Ascending aorta (tissue), 2 donors: ENCODE data around the gene CDK11A. TPM values are rescaled to one million over a fixed set of nuclear protein-coding genes. Genes with fewer than 3 reads are reported as not detected.
"Not testable (repeated sequence)": the region's sequence is repeated elsewhere in the genome, so short reads cannot be mapped to it uniquely, and the experiment has no call there.

Experiments used
- DNase-seq, 2 donors: peaks; one replicate each; pipeline ENCODE4 v3.0.0-alpha.2; 2019; ENCODE audit warnings: low spot score in 2 of 2
- H3K27ac ChIP-seq, 2 donors: fragments of 200-600 bp; sonication (generic); one replicate each; pipeline ENCODE4 v1.5.1; 2016 to 2017; ENCODE audit warnings: mild to moderate bottlenecking in 1 of 2
- H3K27me3 ChIP-seq: fragments of 200-600 bp; sonication (generic); one replicate; pipeline ENCODE4 v1.5.1; 2017
- H3K36me3 ChIP-seq, 2 donors: fragments of 200-600 bp; sonication (generic); one replicate each; pipeline ENCODE4 v1.5.1; 2016
- H3K4me1 ChIP-seq, 2 donors: fragments of 200-600 bp; sonication (generic); one replicate each; pipeline ENCODE4 v1.5.1; 2016 to 2017; ENCODE audit warnings: mild to moderate bottlenecking in 1 of 2
- H3K4me3 ChIP-seq, 2 donors: fragments of 200-600 bp; sonication (generic); one replicate each; pipeline ENCODE4 v1.5.1; 2016 to 2017; ENCODE audit warnings: mild to moderate bottlenecking in 1 of 2
- H3K9me3 ChIP-seq, 2 donors: fragments of 200-600 bp; sonication (generic); one replicate each; pipeline ENCODE4 v1.5.1; 2016
- CTCF ChIP-seq, 3 experiments: fragments of 200-600 bp in 2 of 3; fragments of 450-650 bp in 1 of 3; sonication (generic) in 2 of 3; IDR thresholded peaks; one replicate each; pipeline ENCODE4 v1.5.1; 2016 to 2019; ENCODE audit warnings: antibody characterized with exemption in 3 of 3, mild to moderate bottlenecking in 1 of 3, moderate library complexity in 1 of 3
- intact Hi-C: fragments of 100-400 bp; cut with DNase I; formaldehyde crosslinking; loops from one replicate; pipeline ENCODE4 v1.15.1; 2023
- total RNA-seq: library from RNA; depleted of rRNA; stranded (reverse); fragments of >200 nt; gene quantifications from one replicate; pipeline ENCODE4 v1.1.0, GENCODE V29; 2016

Gene CDK11A
- total RNA-seq, 1 donor from 2014 or later = 150 TPM

GRCh38 chr1:1683104-1683905 is 40.9 kb downstream of the CDK11A start:
- H3K9me3 ChIP-seq = no peaks in the 10 kb centered on the region
- H3K27ac ChIP-seq = peak overlapping the region in 1 of 2 donors; percentile 12
- intact Hi-C loops = no loop called here
- peaks cover 6 to 9% of the 10 kb centered on the region in 2 donors for H3K4me1 ChIP-seq
- TF ChIP-seq CTCF (IDR thresholded peaks at IDR 0.05) = no peak
- no peak overlapping the region for H3K4me3 ChIP-seq
- DNase-seq = no peak
- H3K36me3 ChIP-seq = no peaks in the 10 kb centered on the region
- no peaks in the 10 kb centered on the region for H3K27me3 ChIP-seq

- no peak for TF ChIP-seq CTCF (IDR thresholded peaks at IDR 0.05)
- H3K27ac ChIP-seq = no peak overlapping the region
- no peak for DNase-seq
- H3K4me3 ChIP-seq = no peak overlapping the region
- H3K27me3 ChIP-seq = no peaks in the 10 kb centered on the region
- H3K4me1 ChIP-seq = no peaks in the 10 kb centered on the region
- intact Hi-C loops = no loop called here
- no peaks in the 10 kb centered on the region for H3K9me3 ChIP-seq
- H3K36me3 ChIP-seq = no peaks in the 10 kb centered on the region
Measured at GRCh38 chr1:1680912-1681273, 43.3 kb downstream of the CDK11A start.

GRCh38 chr1:1680031-1680911 is 43.9 kb downstream of the CDK11A start:
- H3K36me3 ChIP-seq = no peaks in the 10 kb centered on the region
- TF ChIP-seq CTCF (IDR thresholded peaks at IDR 0.05) = no peak
- H3K4me1 ChIP-seq = no peaks in the 10 kb centered on the region
- H3K27ac ChIP-seq = no peak overlapping the region
- intact Hi-C loops = no loop called here
- H3K9me3 ChIP-seq = no peaks in the 10 kb centered on the region
- no peak overlapping the region for H3K4me3 ChIP-seq
- no peaks in the 10 kb centered on the region for H3K27me3 ChIP-seq
- DNase-seq = no peak

GRCh38 chr1:1678581-1679380 is 45.4 kb downstream of the CDK11A start:
- no peaks in the 10 kb centered on the region for H3K4me1 ChIP-seq
- DNase-seq = no peak
- H3K27ac ChIP-seq = no peak overlapping the region
- intact Hi-C loops = no loop called here
- H3K36me3 ChIP-seq = peaks cover 0 to 7% of the 10 kb centered on the region in 2 donors
- peak in 1 of 3 experiments; percentile 11 for TF ChIP-seq CTCF (IDR thresholded peaks at IDR 0.05)
- no peak overlapping the region for H3K4me3 ChIP-seq
- no peaks in the 10 kb centered on the region for H3K27me3 ChIP-seq
- H3K9me3 ChIP-seq = no peaks in the 10 kb centered on the region

GRCh38 chr1:1677718-1678580 is 46.2 kb downstream of the CDK11A start:
- H3K36me3 ChIP-seq = peaks cover 0 to 11% of the 10 kb centered on the region in 2 donors
- no peak overlapping the region for H3K27ac ChIP-seq
- no peaks in the 10 kb centered on the region for H3K27me3 ChIP-seq
- H3K9me3 ChIP-seq = no peaks in the 10 kb centered on the region
- no peak overlapping the region for H3K4me3 ChIP-seq
- no peaks in the 10 kb centered on the region for H3K4me1 ChIP-seq
- intact Hi-C loops = no loop called here
- no peak for TF ChIP-seq CTCF (IDR thresholded peaks at IDR 0.05)
- no peak for DNase-seq

- H3K36me3 ChIP-seq = peaks cover 17 to 29% of the 10 kb centered on the region in 2 donors
- H3K4me3 ChIP-seq, H3K9me3 ChIP-seq, H3K4me1 ChIP-seq, DNase-seq, intact Hi-C loops, H3K27ac ChIP-seq, H3K27me3 ChIP-seq: not testable (repeated sequence)
Measured at GRCh38 chr1:1676087-1676486, 48.1 kb downstream of the CDK11A start.

- H3K4me3 ChIP-seq, H3K27me3 ChIP-seq, intact Hi-C loops, H3K4me1 ChIP-seq, DNase-seq, H3K9me3 ChIP-seq, H3K27ac ChIP-seq: not testable (repeated sequence)
- peaks cover 25 to 37% of the 10 kb centered on the region in 2 donors for H3K36me3 ChIP-seq
Measured at GRCh38 chr1:1675218-1675617, 48.9 kb downstream of the CDK11A start.
